Ovary (tissue), 9 donors: ENCODE data around the gene NUDT5. TPM values are rescaled to one million over a fixed set of nuclear protein-coding genes. Genes with fewer than 3 reads are reported as not detected.
"Not testable (repeated sequence)": the region's sequence is repeated elsewhere in the genome, so short reads cannot be mapped to it uniquely, and the experiment has no call there.

Source experiments
- DNase-seq, 5 donors: peaks; one replicate each; pipeline ENCODE4 v3.0.0-alpha.2; 2019 to 2020
- H3K27ac ChIP-seq, 2 donors: fragments of 200-600 bp; one replicate each; pipeline versions ENCODE4 v1.5.1 to v1.8.0; 2019 to 2022
- H3K27me3 ChIP-seq: fragments of 200-600 bp; one replicate; pipeline ENCODE4 v1.8.0; 2022
- H3K36me3 ChIP-seq: fragments of 200-600 bp; sonication (generic); one replicate; pipeline ENCODE4 v1.5.1; 2019
- H3K4me1 ChIP-seq: one replicate; pipeline ENCODE4 v1.8.1; 2013; ENCODE audit warnings: mild to moderate bottlenecking, moderate library complexity; ENCODE audit not compliant: insufficient read depth
- H3K4me3 ChIP-seq: fragments of 200-600 bp; sonication (generic); one replicate; pipeline ENCODE4 v1.5.1; 2017
- H3K9me3 ChIP-seq, 2 donors: fragments of 200-600 bp in 1 of 2; sonication (generic) in 1 of 2; one replicate each; pipeline versions ENCODE4 v1.5.1 to v1.8.1; 2013 to 2019; ENCODE audit warnings: mild to moderate bottlenecking in 1 of 2, moderate library complexity in 1 of 2
- EP300 ChIP-seq: sonication (generic); formaldehyde crosslinking; IDR thresholded peaks from one replicate; pipeline ENCODE4 v1.6.1; 2017; ENCODE audit warnings: antibody characterized with exemption
- POLR2A ChIP-seq: fragments of 450-650 bp; IDR thresholded peaks from one replicate; pipeline ENCODE4 v1.6.1; 2017; ENCODE audit warnings: antibody characterized with exemption, mild to moderate bottlenecking, moderate library complexity
- WGBS, 3 donors: extraction: QIAGEN DNeasy Blood & Tissue Kit in 1 of 3; methylation state at CpG; one replicate each; pipeline versions ENCODE4 v1.1.5 to v1.1.7; 2013 to 2017; 5-methylcytosine and 5-hydroxymethylcytosine counted together
- intact Hi-C, 4 donors: fragments of 100-400 bp; cut with DNase I; formaldehyde crosslinking; loops; one replicate each; pipeline versions ENCODE4 v1.11.0 to v1.15.1; 2022 to 2023
- polyA plus RNA-seq, 2 donors: library from polyadenylated mRNA; stranded (reverse); fragments of 200-250 nt in 1 of 2; fragments of 350-450 nt in 1 of 2; fragmentation: Illumina TruSeq in 1 of 2; extraction: RNeasy Lipid Tissue Mini Kit (QIAGEN cat#74804) in 1 of 2; gene quantifications; one replicate each; pipeline ENCODE4 v1.2.3, GENCODE V29; 2013 to 2014
- total RNA-seq, 7 donors: library from RNA; depleted of rRNA in 2 of 7; stranded (reverse); fragments of >200 nt in 2 of 7; fragmentation: NEBNext Ultra II Directional in 3 of 7; extraction: Animal tissue kit (Norgen Biotek cat#: 25700) in 3 of 7; gene quantifications; one replicate each; pipeline versions ENCODE4 v1.1.0 to v1.2.4, GENCODE V29; 2016 to 2023
- TF ChIP-seq, protein P1 (sequence below), 3 donors: fragments of 450-650 bp in 2 of 3; fragments of 200-600 bp in 1 of 3; IDR thresholded peaks; one replicate each; pipeline versions ENCODE4 v1.5.1 to v1.8.0; 2016 to 2022; ENCODE audit warnings: antibody characterized with exemption in 3 of 3, mild to moderate bottlenecking in 1 of 3
- donor health status: DM: no; HTN: no; CAD: no; lungs with moderate emphysema.
- donor health status: DM: no; HTN: no; CAD: no.
- donor health status: Bipolar disorder and iron deficiency.
- donor health status: DM: yes; HTN: yes; CAD: no.
- donor health status: DM: no; HTN: no; CAD: no.
- donor health status: DM: yes; HTN: yes; CAD: no.

NUDT5 gene
- total and polyA plus RNA-seq, 9 donors: 15.8 to 56.5 (median 24.7) TPM

DNA sequence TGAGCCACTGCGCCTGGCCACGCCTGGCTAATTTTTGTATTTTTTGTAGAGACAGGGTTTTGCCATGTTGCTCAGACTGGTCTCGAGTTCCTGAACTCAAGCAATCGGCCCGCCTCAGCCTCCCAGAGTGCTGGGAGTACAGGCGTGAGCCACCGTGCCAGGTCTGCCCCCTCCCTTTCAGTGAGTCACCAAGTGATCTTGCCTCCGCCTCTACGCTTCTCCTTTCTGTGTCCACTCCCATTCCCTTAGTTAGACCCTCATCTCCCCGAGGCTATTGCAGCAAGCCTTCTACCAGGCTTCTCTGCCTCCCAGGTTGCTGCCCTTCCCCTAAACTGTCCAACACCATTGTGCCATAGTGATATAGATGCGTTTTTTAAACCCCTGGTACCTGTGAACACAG, 33.2 kb upstream of the NUDT5 start:
- no peaks in the 10 kb centered on the region for H3K9me3 ChIP-seq
- no peak overlapping the region for H3K4me3 ChIP-seq
- no peak for DNase-seq
- 94 to 96% (median 96%) methylated on average over 11 of the region's 11 CpGs for WGBS, 3 donors
- intact Hi-C loops: no loop called here
- H3K27ac ChIP-seq: no peak overlapping the region
- H3K4me1 ChIP-seq: peaks cover 3% of the 10 kb centered on the region
- TF ChIP-seq POLR2A (no peak), EP300 (no peak)
- TF ChIP-seq, protein P1, sequence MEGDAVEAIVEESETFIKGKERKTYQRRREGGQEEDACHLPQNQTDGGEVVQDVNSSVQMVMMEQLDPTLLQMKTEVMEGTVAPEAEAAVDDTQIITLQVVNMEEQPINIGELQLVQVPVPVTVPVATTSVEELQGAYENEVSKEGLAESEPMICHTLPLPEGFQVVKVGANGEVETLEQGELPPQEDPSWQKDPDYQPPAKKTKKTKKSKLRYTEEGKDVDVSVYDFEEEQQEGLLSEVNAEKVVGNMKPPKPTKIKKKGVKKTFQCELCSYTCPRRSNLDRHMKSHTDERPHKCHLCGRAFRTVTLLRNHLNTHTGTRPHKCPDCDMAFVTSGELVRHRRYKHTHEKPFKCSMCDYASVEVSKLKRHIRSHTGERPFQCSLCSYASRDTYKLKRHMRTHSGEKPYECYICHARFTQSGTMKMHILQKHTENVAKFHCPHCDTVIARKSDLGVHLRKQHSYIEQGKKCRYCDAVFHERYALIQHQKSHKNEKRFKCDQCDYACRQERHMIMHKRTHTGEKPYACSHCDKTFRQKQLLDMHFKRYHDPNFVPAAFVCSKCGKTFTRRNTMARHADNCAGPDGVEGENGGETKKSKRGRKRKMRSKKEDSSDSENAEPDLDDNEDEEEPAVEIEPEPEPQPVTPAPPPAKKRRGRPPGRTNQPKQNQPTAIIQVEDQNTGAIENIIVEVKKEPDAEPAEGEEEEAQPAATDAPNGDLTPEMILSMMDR (IDR thresholded peaks at IDR 0.05): no peak
- no peaks in the 10 kb centered on the region for H3K36me3 ChIP-seq
- H3K27me3 ChIP-seq: no peaks in the 10 kb centered on the region

DNA sequence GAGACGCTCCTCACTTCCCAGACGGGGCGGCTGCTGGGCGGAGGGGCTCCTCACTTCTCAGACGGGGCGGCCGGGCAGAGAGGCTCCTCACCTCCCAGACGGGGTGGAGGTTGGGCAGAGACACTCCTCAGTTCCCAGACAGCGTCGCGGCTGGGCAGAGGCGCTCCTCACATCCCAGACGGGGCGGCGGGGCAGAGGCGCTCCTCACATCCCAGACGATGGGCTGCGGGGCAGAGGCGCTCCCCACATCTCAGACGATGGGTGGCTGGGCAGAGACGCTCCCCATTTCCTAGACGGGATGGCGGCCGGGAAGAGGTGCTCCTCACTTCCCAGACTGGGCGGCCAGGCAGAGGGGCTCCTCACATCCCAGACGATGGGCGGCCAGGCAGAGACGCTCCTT, 30.7 kb upstream of the NUDT5 start:
- H3K27ac ChIP-seq, H3K36me3 ChIP-seq, H3K27me3 ChIP-seq, H3K4me1 ChIP-seq, H3K4me3 ChIP-seq, DNase-seq, intact Hi-C loops, H3K9me3 ChIP-seq: not testable (repeated sequence)
- WGBS, 3 donors: 94 to 96% (median 95%) methylated on average over 25 to 28 of the region's 28 CpGs

DNA sequence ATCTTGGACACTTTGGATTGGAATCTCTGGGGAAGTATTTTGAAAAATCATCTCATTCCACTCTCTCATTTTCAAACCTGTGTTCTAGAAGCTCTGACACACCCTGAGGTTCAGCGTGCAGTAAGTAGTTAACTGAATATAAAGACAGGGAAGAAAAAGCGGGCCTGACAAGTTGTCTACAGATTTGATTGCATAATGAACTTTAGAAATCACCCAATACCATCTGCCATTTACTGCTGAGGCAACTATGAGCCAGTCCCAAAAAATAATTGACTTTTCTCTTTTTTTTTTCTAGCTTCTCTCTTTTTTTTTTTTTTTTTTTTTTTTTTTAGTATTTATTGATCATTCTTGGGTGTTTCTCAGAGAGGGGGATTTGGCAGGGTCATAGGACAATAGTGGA, 29.8 kb upstream of the NUDT5 start:
- TF ChIP-seq, protein P1 (IDR thresholded peaks at IDR 0.05): no peak
- TF ChIP-seq POLR2A (no peak), EP300 (no peak)

DNA sequence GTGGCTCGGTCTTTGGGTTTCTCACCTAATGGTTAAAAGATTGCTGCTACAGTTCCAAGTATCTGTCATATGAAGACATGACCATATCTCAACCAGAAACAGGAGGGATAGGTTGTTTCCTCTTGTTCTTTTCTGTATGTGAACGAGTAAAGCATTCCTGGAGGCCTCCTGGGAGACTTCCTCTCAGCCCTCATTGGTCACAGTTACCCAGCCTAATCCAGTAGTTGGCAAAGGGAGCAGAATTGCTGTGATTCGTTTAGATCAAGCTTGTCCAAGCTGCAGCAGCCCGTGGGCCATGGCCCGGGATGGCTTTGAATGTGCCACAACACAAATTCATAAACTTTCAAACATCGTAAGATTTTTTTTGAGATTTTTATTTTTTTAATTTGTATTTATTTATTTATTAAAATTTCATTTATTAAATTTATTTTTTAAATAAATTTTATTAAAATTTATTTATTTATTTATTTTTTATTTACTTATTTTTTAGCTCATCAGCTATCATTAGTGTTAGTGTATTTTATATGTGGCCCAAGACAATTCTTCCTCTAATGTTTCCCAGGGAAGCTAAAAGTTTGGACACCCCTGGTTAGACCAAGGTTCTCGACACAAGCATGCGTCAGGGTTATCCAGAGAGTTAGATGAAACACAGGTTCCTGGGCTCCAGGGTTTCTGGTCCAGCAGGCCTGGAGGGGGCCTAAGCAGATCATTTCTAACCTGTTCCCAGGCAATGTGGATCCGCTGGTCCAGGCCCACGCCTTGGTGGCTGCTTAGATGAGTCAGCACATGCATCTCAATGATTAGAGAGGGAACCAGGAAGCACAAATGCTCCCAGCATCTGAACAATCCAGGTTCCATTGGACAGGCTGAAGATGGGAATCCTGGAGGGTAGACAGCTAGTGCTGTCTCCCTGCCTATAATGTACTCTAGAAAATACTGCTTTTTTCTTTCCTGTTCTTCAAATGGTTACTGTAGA, 25.9 kb upstream of the NUDT5 start:
- Histone ChIP-seq H3K27ac (no peak overlapping the region), H3K27me3 (no peaks in the 10 kb centered on the region), H3K4me1 (peaks cover 5% of the 10 kb centered on the region), H3K9me3 (no peaks in the 10 kb centered on the region), H3K36me3 (no peaks in the 10 kb centered on the region), H3K4me3 (no peak overlapping the region)
- 86 to 92% (median 91%) methylated on average over 10 of the region's 10 CpGs for WGBS, 3 donors
- TF ChIP-seq, protein P1 (IDR thresholded peaks at IDR 0.05): no peak
- intact Hi-C loops: no loop called here
- no peak for DNase-seq

More for the DNA sequence above, 29.8 kb upstream of the NUDT5 start:
- Histone ChIP-seq H3K27me3 (no peaks in the 10 kb centered on the region), H3K4me3 (no peak overlapping the region), H3K4me1 (peaks cover 5% of the 10 kb centered on the region), H3K9me3 (no peaks in the 10 kb centered on the region), H3K36me3 (no peaks in the 10 kb centered on the region), H3K27ac (no peak overlapping the region)
- 95 to 99% (median 97%) methylated on average over 2 of the region's 2 CpGs for whole genome bisulfite sequencing, 3 donors
- intact Hi-C loops: no loop called here
- DNase-seq: no peak

DNA sequence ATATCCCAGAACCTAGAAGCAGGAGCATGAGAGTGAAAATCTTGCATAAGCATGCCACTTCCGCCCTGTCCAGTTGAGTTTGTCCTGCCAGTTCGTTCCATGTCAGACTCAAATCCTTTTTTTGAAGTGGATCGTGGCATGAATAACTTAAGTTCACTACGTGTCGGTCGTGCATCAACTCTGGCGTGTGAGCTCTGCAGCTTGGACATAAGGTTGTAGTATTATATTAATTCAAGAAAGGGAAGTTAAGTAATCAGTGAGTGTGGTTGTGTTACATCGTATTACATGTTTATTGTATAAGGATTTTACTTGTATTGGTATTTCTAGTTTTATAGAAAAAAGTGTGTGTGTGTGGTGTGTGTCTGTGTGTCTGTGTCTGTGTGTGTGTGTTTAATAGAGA, 23.3 kb upstream of the NUDT5 start:
- H3K4me3 ChIP-seq: no peak overlapping the region
- no peak for DNase-seq
- no peaks in the 10 kb centered on the region for H3K9me3 ChIP-seq
- peaks cover 2% of the 10 kb centered on the region for H3K4me1 ChIP-seq
- intact Hi-C loops: no loop called here
- TF ChIP-seq, protein P1 (IDR thresholded peaks at IDR 0.05): no peak
- no peak for TF ChIP-seq EP300
- no peak for TF ChIP-seq POLR2A
- WGBS, 3 donors: 92 to 93% (median 93%) methylated on average over 8 of the region's 8 CpGs
- no peak overlapping the region for H3K27ac ChIP-seq
- no peaks in the 10 kb centered on the region for H3K36me3 ChIP-seq
- no peaks in the 10 kb centered on the region for H3K27me3 ChIP-seq
